K562 (cell line): ENCODE results near the gene HMGA1. TPM values are rescaled to one million over a fixed set of nuclear protein-coding genes. Genes with fewer than 3 reads are reported as not detected.

Experiments used
- CBX8 ChIP-seq: fragments of 200-600 bp; sonication (generic); IDR thresholded peaks from 2 replicates; pipeline ENCODE4 v1.6.1; 2012; ENCODE audit warnings: borderline replicate concordance, mixed run types, low read depth, mild to moderate bottlenecking, moderate library complexity, mixed read lengths, low read length, control low read depth, inconsistent platforms; ENCODE audit not compliant: poor library complexity, severe bottlenecking; ENCODE audit errors: extremely low read depth
- CREB3 ChIP-seq: fragments of 450-650 bp; conservative IDR thresholded peaks from 2 replicates; pipeline ENCODE4 v1.6.1; 2016; ENCODE audit warnings: missing genetic modification characterization, low read depth, mild to moderate bottlenecking, missing compliant biosample characterization, moderate library complexity
- CTCFL ChIP-seq: IDR thresholded peaks from 2 replicates; pipeline ENCODE4 v1.6.1; 2011; ENCODE audit warnings: borderline replicate concordance, low read depth, mild to moderate bottlenecking, moderate library complexity, low read length; ENCODE audit not compliant: insufficient read depth, poor library complexity, severe bottlenecking
- DLX4 ChIP-seq: fragments of 250-450 bp; sonication (Bioruptor Pico); IDR thresholded peaks from 2 replicates; pipeline ENCODE4 v1.6.1; 2021; ENCODE audit warnings: mild to moderate bottlenecking
- ETV6 ChIP-seq, 3 experiments: fragments of 150-350 bp in 1 of 3; sonication (generic) in 1 of 3; formaldehyde crosslinking in 1 of 3; IDR thresholded peaks; 2 replicates each; pipeline versions ENCODE4 v1.6.1 to v1.8.0; 2014 to 2022; ENCODE audit warnings: borderline replicate concordance in 2 of 3, low read depth in 2 of 3, antibody characterized with exemption in 1 of 3, low read length in 1 of 3, mild to moderate bottlenecking in 1 of 3, missing genetic modification reagents in 1 of 3
- GTF2F1 ChIP-seq: IDR thresholded peaks from 2 replicates; pipeline ENCODE4 v1.6.1; 2011; ENCODE audit warnings: low read depth, low read length, improper control_type of control experiment
- HNRNPK ChIP-seq: fragments of 200-400 bp; formaldehyde crosslinking; IDR thresholded peaks from one replicate; pipeline ENCODE4 v1.6.1; 2018; ENCODE audit warnings: mild to moderate bottlenecking, low read depth, low read length; ENCODE audit not compliant: poor library complexity, severe bottlenecking
- HOMEZ ChIP-seq: fragments of 250-450 bp; sonication (Bioruptor Pico); IDR thresholded peaks from 2 replicates; pipeline ENCODE4 v1.4.0; 2020; ENCODE audit warnings: mild to moderate bottlenecking, moderate library complexity
- RBM39 ChIP-seq: fragments of 200-400 bp; formaldehyde crosslinking; optimal IDR thresholded peaks from 2 replicates; pipeline ENCODE3; 2018; ENCODE audit warnings: low read depth, low read length
- SAFB ChIP-seq: fragments of 200-400 bp; formaldehyde crosslinking; IDR thresholded peaks from 2 replicates; pipeline ENCODE4 v1.6.1; 2017; ENCODE audit warnings: low read depth, low read length, borderline replicate concordance
- SIX5 ChIP-seq, 2 experiments: IDR thresholded peaks; 2 replicates each; pipeline ENCODE4 v1.6.1; 2011; ENCODE audit warnings: low read length in 2 of 2, borderline replicate concordance in 1 of 2, low read depth in 1 of 2, mild to moderate bottlenecking in 1 of 2, moderate library complexity in 1 of 2; ENCODE audit not compliant: insufficient read depth in 1 of 2
- SMARCA4 ChIP-seq: fragments of 450-650 bp; IDR thresholded peaks from 2 replicates; pipeline ENCODE4 v1.6.1; 2016
- TEAD2 ChIP-seq: fragments of 450-650 bp; IDR thresholded peaks from 2 replicates; pipeline ENCODE4 v1.6.1; 2016; ENCODE audit warnings: missing genetic modification characterization, control low read depth, missing compliant biosample characterization
- TSC22D4 ChIP-seq: fragments of 450-650 bp; IDR thresholded peaks from 2 replicates; pipeline ENCODE4 v1.6.1; 2016; ENCODE audit warnings: missing genetic modification characterization, missing biosample characterization, control low read depth
- ZNF197 ChIP-seq: fragments of 200-800 bp; sonication (Bioruptor generic); IDR thresholded peaks from 2 replicates; pipeline ENCODE4 v1.6.1; 2016; ENCODE audit warnings: low read depth, missing genetic modification characterization, missing compliant biosample characterization
- ZSCAN29 ChIP-seq: fragments of 450-650 bp; IDR thresholded peaks from 2 replicates; pipeline ENCODE4 v1.6.1; 2017
- polyA plus RNA-seq, 8 experiments: library from polyadenylated mRNA; depleted of rRNA in 4 of 8; stranded (reverse) in 5 of 8; unstranded in 3 of 8; fragments of >200 nt; fragmentation: Nextera tagmentation in 2 of 8; fragmentation: Illumina TruSeq in 1 of 8; extraction: Ambion mirVana in 2 of 8; extraction: Trizol in 1 of 8; gene quantifications; 2 replicates each; pipeline versions ENCODE4 v1.2.1 to v1.2.3, GENCODE V29; 2011 to 2014; ENCODE audit warnings: inconsistent platforms in 1 of 8, missing spikeins in 1 of 8
- total RNA-seq, 7 experiments: library from RNA; depleted of rRNA in 6 of 7; stranded (reverse); fragments of >200 nt in 6 of 7; fragmentation: Illumina TruSeq in 2 of 7; extraction: Trizol in 2 of 7; gene quantifications; 2 replicates each; pipeline versions ENCODE4 v1.2.1 to v1.2.3, GENCODE V29; 2011 to 2021; ENCODE audit warnings: low replicate concordance in 1 of 7

HMGA1 gene
- total and polyA plus RNA-seq, 9 of the 15 experiments (the other 6 are each of a cell fraction or from before 2014, with no cell fraction given) = 27.8 to 1,947 (median 594) TPM

- TF ChIP-seq CTCFL (no peak), CREB3 (tag) (no peak), ETV6 (IDR thresholded peaks at IDR 0.05; ENCODE audit: borderline replicate concordance in 1 of 2, low read depth in 2 of 2, low read length in 1 of 2) (no peak), ETV6 (CRISPR knock-in tag; IDR thresholded peaks at IDR 0.05; ENCODE audit: borderline replicate concordance) (no peak), HOMEZ (CRISPR knock-in tag) (no peak), GTF2F1 (peak; percentile 93), ZSCAN29 (peak; percentile 97), DLX4 (CRISPR knock-in tag) (no peak), SMARCA4 (no peak), HNRNPK (peak; percentile 75), CBX8 (no peak), RBM39 (peak; percentile 48), TEAD2 (no peak), ZNF197 (CRISPR knock-in tag) (peak; percentile 51; the same call in 1 of the 2 replicates), TSC22D4 (no peak), SAFB (peak; percentile 95), SIX5 (IDR thresholded peaks at IDR 0.05; ENCODE audit: borderline replicate concordance in 1 of 2, insufficient read depth in 1 of 2, low read depth in 1 of 2, low read length in 2 of 2) (no peak)
Measured at GRCh38 chr6:34236443-34237315, at the start of gene HMGA1 (continued).
